Skeletal muscle satellite cell (primary cell): ENCODE data around the gene WDR81.
A peak's percentile ranks its signal among the peaks of the same experiment; 100 is the strongest.
"Not testable (repeated sequence)": the region's sequence is repeated elsewhere in the genome, so short reads cannot be mapped to it uniquely, and the experiment has no call there.

Experiments
- H3K27me3 ChIP-seq: 2 replicates; pipeline ENCODE4 v1.7.0; 2013; ENCODE audit warnings: low read length; ENCODE audit not compliant: control insufficient read depth, insufficient read depth
- H3K36me3 ChIP-seq: 2 replicates; pipeline ENCODE4 v1.7.0; 2013; ENCODE audit warnings: mild to moderate bottlenecking, control low read depth, low read length; ENCODE audit not compliant: insufficient read depth
- H3K4me1 ChIP-seq: 2 replicates; pipeline ENCODE4 v1.7.0; 2013; ENCODE audit warnings: low read length; ENCODE audit not compliant: control insufficient read depth, insufficient read depth
- H3K4me2 ChIP-seq: 2 replicates; pipeline ENCODE4 v1.7.0; 2013; ENCODE audit warnings: mild to moderate bottlenecking, low read length
- H3K4me3 ChIP-seq: 2 replicates; pipeline ENCODE4 v1.7.0; 2013; ENCODE audit warnings: low read length
- H3K9ac ChIP-seq: 2 replicates; pipeline ENCODE4 v1.7.0; 2013; ENCODE audit warnings: mild to moderate bottlenecking, low read depth, low read length, moderate library complexity
- H3K9me3 ChIP-seq: replicated peaks from 2 replicates; pipeline ENCODE4 v1.7.0; 2013; ENCODE audit warnings: mild to moderate bottlenecking, control low read depth, low read length

WDR81 gene

GRCh38 chr17:1762901-1763898, 38.7 kb downstream of the WDR81 start:
- H3K4me3 ChIP-seq, result peak overlapping the region; percentile 72
- H3K9me3 ChIP-seq, result no peaks in the 10 kb centered on the region
- H3K27me3 ChIP-seq, result no peaks in the 10 kb centered on the region
- peak overlapping the region; percentile 83 for H3K4me2 ChIP-seq
- no peaks in the 10 kb centered on the region for H3K36me3 ChIP-seq
- H3K9ac ChIP-seq, result peak overlapping the region; percentile 62
- peaks cover 40% of the 10 kb centered on the region for H3K4me1 ChIP-seq

DNA sequence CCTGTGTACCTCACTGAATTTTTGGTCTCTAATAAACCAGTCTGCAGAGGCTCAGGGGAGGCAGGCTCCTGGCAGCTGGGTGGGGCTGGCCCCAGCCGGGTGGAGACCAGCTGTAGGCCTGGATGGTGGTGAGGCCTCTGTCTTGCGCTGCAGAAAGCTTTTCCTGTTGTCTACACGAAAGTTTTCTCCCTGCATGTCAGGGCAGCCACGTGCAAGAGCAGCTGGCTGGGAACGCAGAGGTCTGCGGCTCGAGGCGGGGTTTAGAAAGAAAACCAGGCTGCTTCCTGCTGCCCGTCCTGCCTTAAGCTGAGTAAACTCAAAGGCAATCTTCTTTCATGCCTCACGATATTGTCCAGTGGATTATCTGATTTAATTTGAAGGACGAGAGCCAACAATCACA, 39.8 kb downstream of the WDR81 start:
- H3K9ac ChIP-seq, result peak overlapping the region; percentile 62
- H3K27me3 ChIP-seq, result no peaks in the 10 kb centered on the region
- peak overlapping the region; percentile 83 for H3K4me2 ChIP-seq
- H3K36me3 ChIP-seq, result no peaks in the 10 kb centered on the region
- no peaks in the 10 kb centered on the region for H3K9me3 ChIP-seq
- H3K4me1 ChIP-seq, result peaks cover 40% of the 10 kb centered on the region
- peak overlapping the region; percentile 21 for H3K4me3 ChIP-seq

GRCh38 chr17:1764705-1765104, 40.2 kb downstream of the WDR81 start:
- H3K9ac ChIP-seq, result peak overlapping the region; percentile 62
- not testable (repeated sequence) for H3K9me3 ChIP-seq, H3K4me3 ChIP-seq, H3K36me3 ChIP-seq, H3K27me3 ChIP-seq
- peaks cover 40% of the 10 kb centered on the region for H3K4me1 ChIP-seq
- peak overlapping the region; percentile 83 for H3K4me2 ChIP-seq

DNA sequence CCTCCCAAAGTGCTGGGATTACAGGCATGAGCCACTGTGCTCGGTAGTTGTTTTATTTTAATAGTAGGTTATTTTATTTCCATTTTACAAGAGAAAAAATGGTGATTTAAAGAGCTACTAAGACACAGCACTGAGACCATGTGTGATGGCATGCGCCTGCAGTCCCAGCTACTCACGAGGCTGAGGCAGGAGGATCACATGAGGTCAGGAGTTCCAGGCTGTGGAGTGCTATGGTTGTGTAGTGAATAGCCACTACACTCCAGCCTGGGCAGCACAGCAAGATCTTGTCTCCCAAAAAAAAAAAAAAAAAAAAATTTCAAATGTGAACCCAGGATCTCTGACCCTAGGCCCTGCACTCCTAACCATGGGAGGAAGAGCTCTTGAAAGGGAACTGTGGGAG, 41.1 kb downstream of the WDR81 start:
- Histone ChIP-seq H3K36me3 (no peaks in the 10 kb centered on the region), H3K4me3 (no peak overlapping the region), H3K27me3 (no peaks in the 10 kb centered on the region), H3K4me1 (peaks cover 40% of the 10 kb centered on the region), H3K9me3 (no peaks in the 10 kb centered on the region), H3K9ac (no peak overlapping the region), H3K4me2 (no peak overlapping the region)

DNA sequence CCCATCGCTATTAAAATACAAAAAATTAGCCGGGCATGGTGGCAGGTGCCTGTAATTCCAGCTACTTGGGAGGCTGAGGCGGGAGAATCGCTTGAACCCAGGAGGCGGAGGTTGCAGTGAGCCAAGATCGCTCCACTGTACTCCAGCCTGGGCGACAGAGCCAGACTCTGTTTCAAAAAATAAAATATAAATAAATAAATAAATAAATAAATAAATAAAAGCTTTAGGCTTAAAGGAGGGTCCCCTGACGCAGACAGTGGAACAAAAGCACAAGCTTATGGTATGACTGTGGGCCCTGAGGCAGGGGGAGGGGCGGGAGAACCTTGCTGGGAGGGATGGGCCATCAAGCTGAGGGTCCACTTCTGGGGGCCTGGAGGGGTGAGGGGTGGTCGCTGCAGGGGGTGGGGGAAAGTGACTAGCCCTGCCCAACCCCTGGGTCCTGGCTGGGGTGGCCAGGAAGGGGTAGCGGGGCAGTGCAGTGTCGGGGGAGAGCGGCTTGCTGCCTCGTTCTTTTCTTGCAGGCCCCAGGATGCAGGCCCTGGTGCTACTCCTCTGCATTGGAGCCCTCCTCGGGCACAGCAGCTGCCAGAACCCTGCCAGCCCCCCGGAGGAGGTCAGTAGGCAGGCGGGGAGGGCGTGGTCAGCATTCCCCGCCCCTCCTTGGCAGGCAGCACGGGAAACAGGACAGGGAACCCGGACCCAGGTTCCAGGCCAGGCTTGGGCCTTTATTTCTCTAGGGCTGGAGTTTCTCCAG, 42.1 kb downstream of the WDR81 start:
- Histone ChIP-seq H3K4me2 (peak overlapping the region; percentile 13), H3K9ac (peak overlapping the region; percentile 23), H3K4me1 (peaks cover 39% of the 10 kb centered on the region), H3K36me3 (no peaks in the 10 kb centered on the region), H3K9me3 (no peaks in the 10 kb centered on the region), H3K4me3 (no peak overlapping the region), H3K27me3 (no peaks in the 10 kb centered on the region)

DNA sequence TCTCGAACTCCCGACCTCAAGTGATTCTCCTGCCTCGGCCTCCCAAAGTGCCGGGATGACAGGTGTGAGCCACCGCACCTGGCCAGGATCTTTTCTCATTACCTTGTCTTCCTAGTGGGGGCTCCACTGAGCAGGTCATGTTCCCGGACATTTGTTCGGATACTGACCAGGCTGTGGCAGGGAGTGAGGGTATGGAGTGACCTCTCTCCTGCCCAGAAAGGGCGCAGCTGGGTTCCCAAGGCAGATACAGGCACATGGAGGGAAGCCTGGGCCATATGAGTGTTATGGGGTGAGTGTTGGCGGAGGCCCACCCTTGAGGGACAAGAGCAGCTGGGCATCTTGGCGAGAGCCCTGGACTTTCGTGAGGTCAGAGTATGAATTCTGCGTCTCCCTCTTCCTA, 42.9 kb downstream of the WDR81 start:
- Histone ChIP-seq H3K4me3 (no peak overlapping the region), H3K4me2 (no peak overlapping the region), H3K27me3 (no peaks in the 10 kb centered on the region), H3K4me1 (peaks cover 31% of the 10 kb centered on the region), H3K36me3 (no peaks in the 10 kb centered on the region), H3K9me3 (no peaks in the 10 kb centered on the region), H3K9ac (peak overlapping the region; percentile 23)

DNA sequence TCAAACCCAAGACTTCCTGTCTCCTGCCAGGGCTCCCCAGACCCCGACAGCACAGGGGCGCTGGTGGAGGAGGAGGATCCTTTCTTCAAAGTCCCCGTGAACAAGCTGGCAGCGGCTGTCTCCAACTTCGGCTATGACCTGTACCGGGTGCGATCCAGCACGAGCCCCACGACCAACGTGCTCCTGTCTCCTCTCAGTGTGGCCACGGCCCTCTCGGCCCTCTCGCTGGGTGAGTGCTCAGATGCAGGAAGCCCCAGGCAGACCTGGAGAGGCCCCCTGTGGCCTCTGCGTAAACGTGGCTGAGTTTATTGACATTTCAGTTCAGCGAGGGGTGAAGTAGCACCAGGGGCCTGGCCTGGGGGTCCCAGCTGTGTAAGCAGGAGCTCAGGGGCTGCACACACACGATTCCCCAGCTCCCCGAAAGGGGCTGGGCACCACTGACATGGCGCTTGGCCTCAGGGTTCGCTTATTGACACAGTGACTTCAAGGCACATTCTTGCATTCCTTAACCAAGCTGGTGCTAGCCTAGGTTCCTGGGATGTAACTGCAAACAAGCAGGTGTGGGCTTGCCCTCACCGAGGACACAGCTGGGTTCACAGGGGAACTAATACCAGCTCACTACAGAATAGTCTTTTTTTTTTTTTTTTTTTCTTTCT, 45.4 kb downstream of the WDR81 start:
- Histone ChIP-seq H3K9me3 (no peaks in the 10 kb centered on the region), H3K4me1 (peaks cover 15% of the 10 kb centered on the region), H3K27me3 (no peaks in the 10 kb centered on the region), H3K36me3 (peaks cover 7% of the 10 kb centered on the region), H3K4me2 (no peak overlapping the region), H3K4me3 (no peak overlapping the region), H3K9ac (no peak overlapping the region)

DNA sequence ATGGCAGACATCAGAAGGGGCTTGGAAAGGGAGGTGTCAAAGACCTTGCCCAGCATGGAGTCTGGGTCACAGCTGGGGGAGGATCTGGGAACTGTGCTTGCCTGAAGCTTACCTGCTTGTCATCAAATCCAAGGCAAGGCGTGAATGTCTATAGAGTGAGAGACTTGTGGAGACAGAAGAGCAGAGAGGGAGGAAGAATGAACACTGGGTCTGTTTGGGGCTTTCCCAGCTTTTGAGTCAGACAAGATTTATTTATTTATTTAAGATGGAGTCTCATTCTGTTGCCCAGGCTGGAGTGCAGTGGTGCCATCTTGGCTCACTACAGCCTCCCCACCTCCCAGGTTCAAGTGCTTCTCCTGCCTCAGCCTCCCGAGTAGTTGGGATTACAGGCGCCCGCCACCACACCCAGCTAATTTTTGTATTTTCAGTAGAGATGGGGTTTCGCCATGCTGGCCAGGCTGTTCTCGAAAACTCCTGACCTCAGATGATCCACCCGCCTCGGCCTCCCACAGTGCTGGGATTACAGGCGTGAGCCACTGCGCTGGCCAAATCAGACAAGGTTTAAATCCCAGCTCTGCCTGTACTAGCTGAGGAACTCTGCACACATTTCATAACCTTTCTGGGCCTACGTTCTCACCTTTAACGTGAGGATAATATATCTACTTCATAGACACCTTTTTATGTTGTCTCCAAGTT, 48.6 kb downstream of the WDR81 start:
- not testable (repeated sequence) for H3K4me3 ChIP-seq, H3K4me2 ChIP-seq, H3K4me1 ChIP-seq, H3K9me3 ChIP-seq, H3K27me3 ChIP-seq, H3K9ac ChIP-seq
- peaks cover 28% of the 10 kb centered on the region for H3K36me3 ChIP-seq

GRCh38 chr17:1773696-1774181, 49.2 kb downstream of the WDR81 start:
- Histone ChIP-seq H3K4me3 (no peak overlapping the region), H3K36me3 (peaks cover 34% of the 10 kb centered on the region), H3K27me3 (no peaks in the 10 kb centered on the region), H3K4me2 (no peak overlapping the region), H3K9ac (no peak overlapping the region), H3K9me3 (no peaks in the 10 kb centered on the region), H3K4me1 (peaks cover 10% of the 10 kb centered on the region)

GRCh38 chr17:1774390-1775176, 50.1 kb downstream of the WDR81 start:
- Histone ChIP-seq H3K4me3 (no peak overlapping the region), H3K27me3 (no peaks in the 10 kb centered on the region), H3K9me3 (no peaks in the 10 kb centered on the region), H3K9ac (no peak overlapping the region), H3K4me2 (no peak overlapping the region), H3K4me1 (peaks cover 18% of the 10 kb centered on the region), H3K36me3 (peaks cover 35% of the 10 kb centered on the region)
